GM19468 (cell line): Measurements from ENCODE around the gene NAALADL2.
"Not testable (repeated sequence)": the region's sequence is repeated elsewhere in the genome, so short reads cannot be mapped to it uniquely, and the experiment has no call there.

Source experiments
- ATAC-seq: cut with Tn5 transposase; IDR thresholded peaks from one replicate; pipeline ENCODE4 v1.9.1; 2021; ENCODE audit warnings: mild to moderate bottlenecking, moderate library complexity, moderate number of reproducible peaks; ENCODE audit not compliant: unreplicated experiment; ENCODE audit errors: extremely low read depth

Gene NAALADL2

DNA sequence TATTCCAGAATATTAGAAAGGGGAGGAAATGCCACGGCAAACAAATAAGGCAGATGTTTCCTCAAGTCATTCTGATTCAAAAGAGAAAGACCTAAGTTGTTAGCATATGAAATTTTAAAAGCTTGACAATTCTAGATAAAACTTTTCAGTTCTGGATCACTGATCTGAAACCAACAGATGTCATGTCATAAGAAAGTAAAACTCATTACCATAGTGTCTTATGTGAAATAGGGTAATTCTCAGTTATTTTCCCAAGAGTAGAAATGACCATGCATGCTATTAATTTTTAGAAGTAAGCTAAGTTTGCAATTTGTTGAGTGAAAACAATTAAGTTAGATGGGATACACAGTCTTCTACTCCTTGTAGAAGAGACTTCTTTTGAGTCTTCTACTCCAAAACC lies 630.3 kb downstream of the NAALADL2 start:
- peak; percentile 54 for ATAC-seq

DNA sequence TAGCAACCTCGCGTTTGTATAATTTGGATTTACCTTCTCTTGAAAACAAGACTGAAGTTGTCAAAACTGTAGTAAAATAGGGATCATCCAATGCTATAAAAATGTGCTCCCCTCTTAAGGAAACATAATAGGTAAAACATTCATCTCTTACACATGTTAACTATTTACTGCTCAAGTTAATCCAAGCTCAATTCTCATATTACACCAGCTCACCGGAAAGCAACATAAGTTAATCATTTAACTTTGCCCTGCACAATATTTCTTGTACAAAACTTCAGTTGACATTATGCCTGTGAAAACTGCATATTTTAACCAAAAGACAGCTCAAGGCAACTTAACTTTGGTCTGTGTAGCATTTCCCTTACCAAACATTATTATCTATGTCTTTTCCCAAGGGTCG lies 634.2 kb downstream of the NAALADL2 start:
- no peak for ATAC-seq

DNA sequence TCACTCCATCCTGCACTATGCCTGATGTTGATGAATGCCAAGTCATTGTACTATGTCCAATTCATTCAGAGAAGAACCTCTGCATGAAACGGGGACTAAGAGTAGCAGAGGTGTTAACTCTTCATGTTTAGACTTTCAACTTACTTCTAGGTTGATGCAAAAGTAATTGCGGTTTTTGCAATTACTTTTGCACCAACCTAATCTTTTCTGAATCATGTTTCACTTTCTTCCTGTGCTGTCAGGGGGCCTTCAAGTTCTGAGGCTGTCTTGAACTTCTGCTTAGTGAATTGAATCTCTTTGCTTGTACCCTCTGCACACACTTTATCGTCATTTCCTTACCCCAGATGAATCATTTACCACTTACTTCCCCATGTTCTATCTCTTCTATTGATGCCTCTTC lies 636.2 kb downstream of the NAALADL2 start:
- peak; percentile 81 for ATAC-seq

DNA sequence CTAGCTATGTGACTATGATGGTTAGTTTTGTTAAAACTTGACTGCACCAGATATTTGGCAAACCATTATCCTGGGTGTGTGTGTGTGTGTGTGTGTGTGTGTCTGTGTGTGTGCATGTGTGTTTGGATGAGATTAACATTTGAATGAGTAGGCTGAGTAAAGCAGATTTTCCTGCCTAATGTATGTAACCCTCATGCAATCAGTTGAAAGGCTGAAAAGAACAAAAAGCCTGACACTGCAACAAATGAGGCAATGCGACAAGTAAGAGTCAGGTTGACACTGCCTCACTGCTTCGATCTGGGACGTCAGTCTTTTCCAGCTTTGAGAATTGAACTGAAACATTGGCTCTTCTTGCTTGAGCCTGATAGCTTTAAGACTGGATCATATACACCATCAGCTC lies 643.0 kb downstream of the NAALADL2 start:
- no peak for ATAC-seq

DNA sequence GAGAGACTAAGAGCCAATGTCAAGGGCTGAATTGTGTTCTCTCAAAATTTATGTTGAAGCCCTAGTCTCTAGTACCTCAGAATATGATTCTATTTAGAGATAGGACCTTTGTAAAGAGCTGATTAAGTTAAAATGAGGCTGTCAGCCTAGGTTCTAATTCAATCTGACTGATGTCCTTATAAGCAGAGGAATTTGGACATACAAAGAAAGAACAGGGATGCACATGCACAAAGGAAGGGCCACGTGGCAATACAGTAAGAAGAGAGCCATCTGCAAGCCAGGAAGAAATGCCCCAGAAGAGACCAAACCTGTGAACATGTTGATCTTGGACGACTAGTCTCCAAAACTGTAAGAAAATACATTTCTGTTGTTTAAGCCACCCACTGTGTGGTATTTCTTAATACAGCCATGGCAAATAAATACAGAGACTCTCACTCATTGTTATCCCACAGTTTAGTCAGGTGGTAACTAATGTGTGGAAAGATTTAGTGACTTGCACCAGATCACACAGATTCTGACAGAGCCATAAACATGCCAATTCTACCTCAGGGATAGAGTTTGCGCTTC lies 652.2 kb downstream of the NAALADL2 start:
- ATAC-seq = no peak

DNA sequence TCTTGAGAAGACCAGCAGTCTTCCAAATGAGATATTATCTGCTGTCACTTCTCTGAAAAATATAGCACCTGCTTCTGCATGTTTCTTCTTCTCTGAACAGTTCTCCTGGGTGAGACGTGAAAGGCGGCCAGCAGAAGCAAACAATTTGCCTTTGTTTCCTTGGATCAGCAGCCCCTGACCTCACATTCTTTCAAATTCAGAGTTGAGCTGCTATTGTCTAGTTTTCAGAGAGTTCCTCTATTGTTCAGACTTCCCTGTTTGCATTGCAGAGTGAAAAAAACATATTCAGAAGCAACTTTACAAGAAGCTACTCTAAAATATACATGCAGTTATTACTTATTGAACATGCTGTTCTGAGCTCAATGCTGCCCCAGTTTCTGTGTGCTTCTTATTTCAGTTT lies 653.6 kb downstream of the NAALADL2 start:
- no peak for ATAC-seq

DNA sequence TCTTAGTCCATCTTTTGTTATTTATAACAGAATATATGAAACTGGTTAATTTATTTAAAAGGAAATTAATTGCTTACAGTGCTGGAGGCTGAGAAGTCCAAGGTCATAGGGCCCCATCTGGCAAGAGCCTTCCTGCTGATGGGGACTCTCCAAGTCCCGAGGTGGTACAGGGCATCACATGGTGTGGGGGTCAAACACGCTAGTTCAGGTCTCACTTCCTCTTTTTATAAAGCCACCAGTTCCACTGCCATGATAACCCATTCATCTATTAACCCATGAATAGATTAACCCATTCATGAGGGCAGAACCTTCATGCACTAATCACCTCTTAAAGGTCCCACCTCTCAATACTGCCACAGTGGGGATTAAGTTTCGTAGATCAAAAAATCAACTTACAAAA lies 659.3 kb downstream of the NAALADL2 start:
- ATAC-seq = peak; percentile 87

DNA sequence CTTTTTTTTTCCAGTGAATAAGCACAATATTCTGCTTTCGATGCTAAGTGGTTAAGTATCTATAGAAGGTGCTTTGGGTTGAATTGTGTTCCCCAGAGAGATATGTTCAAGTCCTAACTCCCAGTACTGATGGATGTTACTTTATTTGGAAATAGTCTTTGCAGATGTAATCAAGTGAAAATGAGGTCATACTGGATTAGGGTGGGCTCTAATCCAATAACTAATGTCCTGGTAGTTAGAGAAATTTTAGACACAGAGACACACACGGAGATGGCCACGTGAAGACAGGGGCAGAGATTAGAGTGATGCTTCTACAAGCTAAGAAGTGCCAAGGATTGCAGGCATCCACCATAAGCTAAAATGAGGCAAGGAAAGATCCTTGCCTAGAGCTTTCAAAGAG lies 662.3 kb downstream of the NAALADL2 start:
- no peak for ATAC-seq

DNA sequence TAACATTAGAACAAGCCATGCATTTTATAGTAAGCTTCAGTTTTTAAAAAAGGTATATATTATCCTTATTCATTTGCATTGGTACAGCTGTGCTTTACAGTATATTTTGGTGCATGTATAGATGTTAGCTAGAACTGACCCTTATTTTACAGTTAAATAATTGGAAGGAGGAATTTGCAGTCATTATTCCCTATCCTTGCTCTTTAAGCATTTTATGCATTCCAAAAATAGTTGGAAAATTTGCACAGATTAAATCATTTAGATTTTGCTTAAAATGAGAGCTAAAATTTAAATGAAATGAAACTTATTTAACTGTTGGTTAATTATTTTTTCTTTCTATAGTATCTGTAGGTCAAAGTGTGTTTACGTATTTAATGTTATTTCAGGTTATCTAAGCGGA lies 667.1 kb downstream of the NAALADL2 start:
- no peak for ATAC-seq

DNA sequence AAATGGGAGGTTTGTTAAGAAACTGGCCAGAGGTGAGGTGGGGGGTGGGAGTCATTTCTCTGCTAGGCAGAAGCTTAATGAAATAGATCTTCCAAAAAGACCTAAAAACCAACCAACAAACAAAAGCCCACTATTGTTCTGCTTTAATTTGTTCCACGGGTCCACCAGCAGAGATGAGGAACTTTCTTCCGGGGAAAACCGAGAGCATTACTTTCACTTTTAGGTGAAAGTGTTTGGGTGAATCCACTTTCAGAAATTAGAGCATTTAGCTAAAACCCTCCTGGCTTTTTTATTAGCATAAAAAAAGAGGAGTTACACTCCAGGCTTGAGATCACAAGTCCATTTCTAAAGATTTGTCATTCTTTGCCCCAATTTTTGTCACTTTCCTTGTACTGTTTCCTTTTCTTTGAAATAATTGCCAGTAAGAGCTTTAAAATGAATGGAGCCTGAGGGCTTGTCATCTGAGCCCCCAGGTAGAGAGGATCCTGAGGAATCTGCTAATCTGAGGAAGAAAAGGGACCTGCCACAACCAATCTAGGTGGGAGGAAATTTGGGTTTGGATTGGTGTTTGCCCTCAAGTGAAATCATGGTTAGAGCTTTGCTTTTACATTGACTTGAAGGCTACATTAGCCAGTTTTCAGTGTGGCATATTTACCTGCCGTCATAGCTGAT lies 667.6 kb downstream of the NAALADL2 start:
- ATAC-seq = no peak

DNA sequence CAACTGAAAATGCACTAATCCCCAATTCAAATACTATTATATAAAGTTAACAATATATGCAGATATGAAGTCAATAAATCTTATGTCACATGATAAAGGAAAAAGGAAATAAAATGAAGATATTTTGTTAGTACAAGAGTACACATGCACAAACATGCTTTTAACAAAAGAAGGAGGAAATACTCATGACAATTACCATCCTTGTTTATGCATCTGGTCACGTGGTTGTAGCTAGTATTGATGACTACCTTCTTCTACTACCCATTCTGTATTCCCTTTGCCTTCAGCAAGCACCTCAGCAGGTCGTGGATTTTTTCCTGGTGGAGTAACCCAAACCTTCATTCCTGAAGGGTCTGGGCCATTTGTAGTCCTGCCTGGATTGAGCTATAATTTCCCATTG lies 669.6 kb downstream of the NAALADL2 start:
- ATAC-seq = not testable (repeated sequence)

DNA sequence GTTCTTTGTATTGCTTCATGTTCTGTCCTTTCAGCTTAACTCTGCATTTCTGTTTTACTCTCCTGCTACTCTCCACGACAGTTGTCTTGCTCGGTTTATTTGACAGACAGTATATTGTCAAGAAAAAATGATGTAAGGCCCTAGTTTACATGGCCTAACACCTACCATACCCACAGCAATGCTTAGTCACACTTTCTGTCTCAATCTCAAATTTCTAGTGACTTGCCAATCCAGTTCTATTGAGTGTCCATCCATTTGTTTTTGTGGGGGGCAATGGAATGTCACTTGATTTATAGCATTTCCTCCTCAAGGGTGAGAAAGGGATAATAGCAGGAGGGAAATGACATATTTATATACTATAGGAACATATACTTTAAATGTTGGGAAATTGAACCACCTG lies 676.2 kb downstream of the NAALADL2 start:
- ATAC-seq = no peak

DNA sequence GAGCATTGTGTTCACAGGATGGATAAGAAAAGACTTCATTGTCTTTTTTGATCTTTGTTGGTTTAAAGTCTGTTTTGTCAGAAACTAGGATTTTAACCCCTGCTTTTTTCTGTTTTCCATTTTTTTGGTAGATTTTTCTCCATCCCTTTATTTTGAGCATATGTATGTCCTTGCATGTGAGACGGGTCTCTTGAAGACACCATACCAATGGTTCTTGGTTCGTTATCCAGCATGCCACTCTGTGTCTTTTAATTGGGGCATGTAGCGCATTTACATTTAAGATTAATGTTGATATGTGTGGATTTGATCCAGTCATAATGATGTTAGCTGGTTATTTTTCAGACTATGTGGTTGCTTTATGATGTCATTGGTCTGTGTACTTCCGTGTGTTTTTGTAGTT lies 687.0 kb downstream of the NAALADL2 start:
- ATAC-seq = no peak

DNA sequence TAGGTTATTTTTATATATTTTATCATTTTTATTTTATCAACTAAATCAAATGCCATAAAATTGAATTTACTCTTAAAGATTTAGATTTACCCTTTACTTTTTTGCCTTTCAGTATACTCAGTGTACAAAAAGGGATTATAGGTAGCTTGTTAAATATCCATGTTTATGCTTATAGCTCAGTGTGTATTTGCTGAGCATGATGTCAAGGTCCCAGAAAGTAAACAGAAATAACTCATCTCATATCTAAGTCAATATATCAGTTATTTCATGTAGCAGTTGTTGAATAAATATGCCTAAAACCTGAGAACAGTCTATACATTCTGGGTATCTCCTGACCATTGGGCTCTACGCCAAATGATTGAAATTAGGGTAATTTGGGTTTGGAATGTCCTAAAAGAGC lies 693.8 kb downstream of the NAALADL2 start:
- no peak for ATAC-seq

DNA sequence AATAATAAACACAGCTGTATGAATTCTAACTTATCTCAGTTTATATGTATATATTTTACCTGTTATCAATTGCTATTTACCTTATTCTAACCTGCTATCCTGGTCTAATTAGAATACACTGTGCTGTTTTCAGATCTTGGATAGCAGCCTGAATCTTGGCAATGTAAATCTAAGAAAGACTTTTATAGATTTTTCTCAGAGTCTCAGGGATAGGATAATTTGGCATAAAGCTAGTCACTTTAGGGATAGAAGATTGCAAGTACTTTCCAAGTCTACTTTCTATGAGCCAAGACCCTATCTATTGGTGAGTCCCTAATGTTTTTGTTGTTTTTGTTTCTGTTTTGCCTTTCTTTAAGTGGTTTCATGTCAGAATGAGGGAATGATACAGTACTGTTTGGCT lies 695.7 kb downstream of the NAALADL2 start:
- no peak for ATAC-seq

DNA sequence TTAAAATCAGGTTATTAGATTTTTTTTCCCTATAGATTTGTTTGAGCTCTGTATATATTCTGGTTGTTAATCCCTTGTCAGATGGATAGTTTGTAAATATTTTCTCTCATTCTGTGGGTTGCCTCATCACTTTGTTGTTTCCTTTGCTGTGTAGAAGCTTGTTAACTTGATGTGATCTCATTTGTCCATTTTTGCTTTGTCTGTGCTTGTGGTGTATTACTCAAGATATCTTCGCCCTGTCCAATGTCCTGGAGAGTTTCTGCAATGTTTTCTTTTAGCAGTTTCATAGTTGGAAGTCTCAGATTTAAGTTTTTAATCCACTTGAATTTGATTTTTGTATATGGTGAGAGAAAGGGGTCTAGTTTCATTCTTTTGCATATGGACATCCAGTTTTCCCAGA lies 699.1 kb downstream of the NAALADL2 start:
- ATAC-seq = no peak

DNA sequence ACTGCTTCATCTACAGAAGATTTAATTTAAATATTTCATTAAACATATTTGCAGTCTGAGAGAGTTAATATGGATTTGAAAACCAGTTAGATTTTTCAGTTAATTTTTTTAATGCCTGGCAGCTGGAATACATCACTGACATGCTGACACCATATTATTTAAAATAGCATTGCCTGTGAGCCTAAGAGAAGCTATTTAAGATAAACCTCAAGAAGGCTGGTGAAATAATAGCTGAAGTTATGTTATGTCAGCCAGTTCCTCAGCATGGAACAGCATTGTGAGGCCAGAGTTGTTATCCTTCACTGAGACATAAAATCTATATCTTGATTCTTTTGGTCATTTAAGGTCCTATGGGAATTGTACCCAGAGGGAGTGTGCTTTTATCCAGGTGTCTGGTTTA lies 705.2 kb downstream of the NAALADL2 start:
- no peak for ATAC-seq

DNA sequence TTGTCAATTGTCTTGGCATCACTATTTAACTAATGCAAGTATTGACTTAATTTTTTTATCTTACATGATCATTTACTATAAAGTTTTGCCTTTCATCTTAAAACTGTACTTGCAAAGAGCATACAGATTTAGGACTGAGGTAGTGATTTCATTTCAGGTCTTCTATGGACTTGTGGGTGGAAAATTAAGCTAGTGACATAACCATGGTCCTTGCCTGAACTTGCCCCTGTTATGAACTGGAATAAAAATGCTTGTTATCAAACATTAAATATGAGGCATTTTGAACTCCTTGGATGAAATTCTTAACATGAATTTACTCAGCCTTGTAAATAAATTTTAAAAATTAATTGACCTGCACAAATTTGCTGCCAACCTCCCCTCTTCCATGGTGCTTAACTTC lies 712.0 kb downstream of the NAALADL2 start:
- ATAC-seq = no peak

DNA sequence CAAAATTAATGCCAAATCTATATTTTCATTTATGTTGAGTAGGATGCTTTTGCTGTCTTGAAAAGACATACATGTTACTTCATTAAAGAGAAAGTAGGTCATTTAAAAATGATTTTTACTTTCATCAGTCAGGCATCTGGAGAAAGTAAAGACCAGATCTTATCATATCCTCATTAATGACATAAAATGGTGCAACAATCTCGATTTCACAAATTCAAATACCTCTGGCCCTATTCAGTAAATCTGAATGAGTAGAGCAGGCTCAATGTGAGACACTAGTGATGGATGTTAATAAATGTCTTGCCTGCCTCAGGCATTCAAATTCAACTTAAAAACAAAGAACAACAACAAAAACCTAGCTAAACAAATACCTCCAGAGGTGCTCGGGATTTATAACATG lies 714.1 kb downstream of the NAALADL2 start:
- ATAC-seq = no peak

DNA sequence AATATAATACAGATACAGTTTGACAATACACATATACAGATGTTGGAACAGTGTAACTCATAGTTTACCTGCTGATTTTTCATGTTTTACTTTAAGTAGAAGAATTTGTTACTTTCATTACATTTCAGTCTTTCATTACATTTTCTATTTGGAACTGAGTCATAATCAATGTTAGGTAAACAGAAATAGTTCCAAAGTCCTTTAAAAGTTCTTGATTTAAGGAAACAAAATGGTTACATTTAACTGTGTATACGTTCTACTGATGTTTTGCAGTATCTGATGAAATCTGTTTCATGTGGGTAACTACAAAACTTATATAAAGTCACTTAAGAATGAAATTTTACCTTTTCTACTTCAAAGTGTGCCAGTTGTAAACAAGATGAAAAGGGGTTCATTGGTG lies 721.2 kb downstream of the NAALADL2 start:
- no peak for ATAC-seq

DNA sequence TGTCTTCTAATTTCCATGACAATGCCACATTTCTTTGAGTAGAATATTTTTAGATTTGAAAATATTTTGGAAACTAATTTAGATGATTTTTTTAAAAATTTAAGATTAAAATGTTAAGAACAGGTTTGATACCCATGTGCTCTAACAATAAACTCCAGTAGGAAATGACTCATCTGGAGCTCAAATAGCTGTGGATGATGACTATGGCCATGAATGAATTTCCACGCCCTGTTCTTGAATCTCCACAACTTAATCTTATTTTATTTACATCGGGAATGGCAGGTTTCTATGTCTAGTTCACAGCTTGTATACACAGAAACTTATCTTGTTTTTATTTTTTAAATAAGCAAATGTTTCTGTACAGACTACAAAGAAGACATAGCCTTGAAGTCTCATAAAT lies 726.8 kb downstream of the NAALADL2 start:
- ATAC-seq = no peak

DNA sequence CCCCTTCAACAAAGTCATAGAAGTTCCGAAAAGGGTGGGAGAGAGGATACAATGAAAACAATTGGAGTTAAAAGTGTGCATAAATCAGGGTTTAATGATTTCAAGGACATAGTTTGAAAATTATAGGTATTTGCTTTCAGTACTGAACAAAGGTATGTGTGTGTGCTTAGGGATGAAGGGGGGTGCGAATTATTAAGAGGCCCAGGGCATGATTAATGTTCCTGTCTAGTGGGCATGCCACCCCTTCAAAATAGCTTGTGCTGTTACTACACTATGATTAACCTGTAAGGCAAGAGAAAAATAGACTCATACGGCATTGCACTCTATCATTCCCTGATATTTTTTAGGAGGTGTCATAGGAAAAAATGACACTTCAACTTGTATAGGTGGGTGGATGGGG lies 731.6 kb downstream of the NAALADL2 start:
- ATAC-seq = no peak
